ENCODE results near the gene C9orf57.
"Not testable (repeated sequence)": the region's sequence is repeated elsewhere in the genome, so short reads cannot be mapped to it uniquely, and the experiment has no call there.

C9orf57 gene

DNA sequence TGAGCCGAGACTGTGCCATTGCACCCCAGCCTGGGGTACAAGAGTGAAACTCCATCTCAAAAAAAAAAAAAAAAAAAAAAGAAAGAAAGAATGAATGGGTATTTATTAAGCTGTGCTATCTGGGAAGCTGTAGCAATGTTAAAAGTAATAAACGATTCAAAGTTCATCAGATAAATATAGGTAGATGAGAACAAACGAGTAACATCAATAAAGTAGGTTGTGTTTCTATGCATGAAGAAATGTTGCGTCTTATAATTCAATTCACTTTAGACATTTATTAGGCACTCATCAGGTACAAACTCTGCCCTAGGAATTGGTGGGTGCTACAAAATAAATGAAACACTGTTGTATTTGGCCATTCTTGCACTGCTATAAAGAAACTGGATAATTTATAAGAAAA is 36.8 kb downstream of the C9orf57 start:
- no peak for DNase-seq (ENCODE audit: low spot score)

DNA sequence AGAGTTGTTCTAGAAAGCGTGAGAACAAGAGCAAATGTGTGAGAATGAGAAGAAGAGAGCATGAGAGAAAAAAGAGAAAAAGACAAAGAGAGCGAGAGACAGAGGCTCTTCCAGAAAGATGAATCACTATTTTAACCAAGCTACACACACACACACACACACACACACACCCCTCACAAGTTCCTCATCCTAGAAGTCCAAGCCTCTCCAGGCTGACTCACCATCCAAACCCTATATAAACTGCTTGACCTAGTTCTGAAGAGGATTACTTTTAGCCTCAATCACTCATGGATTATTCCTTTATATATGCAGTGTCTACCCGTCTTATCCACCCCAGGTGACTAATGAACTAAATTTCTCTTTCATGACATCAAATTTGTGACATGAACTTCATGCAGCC is 37.6 kb downstream of the C9orf57 start:
- DNase-seq (ENCODE audit: low spot score), result peak; percentile 34

DNA sequence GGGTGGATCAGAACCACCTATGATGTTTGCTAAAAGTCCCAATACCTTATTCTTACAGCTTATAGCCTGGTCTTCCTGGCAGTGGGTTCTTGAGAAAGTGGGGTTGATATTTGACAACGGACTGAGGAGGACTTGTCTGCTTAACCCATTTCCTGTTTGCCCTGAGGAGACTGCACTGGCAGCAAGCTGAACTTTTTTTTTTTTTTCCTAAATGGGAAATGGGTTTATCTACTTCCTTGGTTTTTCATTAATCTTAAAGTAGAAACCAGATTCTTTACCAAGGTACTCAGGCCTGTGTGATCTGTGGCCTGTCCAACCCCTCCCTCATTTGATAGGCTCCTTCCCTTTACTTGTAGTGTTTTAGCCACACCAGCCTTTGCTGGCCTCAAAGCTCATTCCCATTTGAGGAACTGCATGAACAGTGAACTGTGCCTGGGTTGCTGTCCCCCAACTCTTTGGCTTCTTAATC is 47.1 kb downstream of the C9orf57 start:
- DNase-seq (ENCODE audit: low spot score), result no peak

DNA sequence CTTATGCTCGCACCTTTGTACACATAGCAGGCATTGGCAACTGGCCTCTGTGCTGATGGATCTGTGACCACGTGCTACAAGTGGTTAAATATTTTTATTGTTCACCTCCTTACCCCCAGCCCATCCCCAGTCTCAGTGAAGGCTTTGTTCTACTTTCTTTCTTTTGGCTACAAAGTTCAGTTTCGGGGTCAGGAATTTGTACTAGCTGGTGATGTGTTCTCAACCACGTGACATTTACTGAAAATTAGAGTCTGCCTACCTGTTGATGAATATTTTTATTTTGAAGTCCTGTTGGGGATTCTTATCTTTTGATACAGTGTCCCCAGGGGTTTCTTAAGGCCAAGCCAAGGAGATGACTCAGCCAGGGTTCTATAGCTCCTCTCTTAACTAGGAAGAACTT is 47.8 kb downstream of the C9orf57 start:
- no peak for DNase-seq (ENCODE audit: low spot score)

DNA sequence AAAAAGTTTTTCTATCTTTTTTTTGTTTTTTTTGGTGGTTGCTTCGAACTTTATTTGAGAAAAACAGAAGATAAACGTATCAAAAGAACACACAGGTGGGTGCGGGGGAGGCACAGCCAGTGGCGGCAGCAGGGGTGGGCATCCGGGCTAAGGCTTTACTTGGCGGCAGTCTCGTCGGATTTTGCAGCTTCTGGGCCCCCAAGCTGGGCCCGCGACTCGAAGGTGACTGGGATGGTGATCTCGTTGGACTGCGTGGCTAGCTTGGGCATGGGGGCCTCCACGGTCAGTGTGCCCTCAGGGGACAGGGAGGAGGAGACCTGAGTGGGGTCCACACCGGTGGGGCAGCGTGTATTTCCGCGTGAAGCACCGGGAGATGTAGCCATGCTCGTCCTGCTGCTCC is 52.7 kb downstream of the C9orf57 start:
- DNase-seq (ENCODE audit: low spot score), result not testable (repeated sequence)

DNA sequence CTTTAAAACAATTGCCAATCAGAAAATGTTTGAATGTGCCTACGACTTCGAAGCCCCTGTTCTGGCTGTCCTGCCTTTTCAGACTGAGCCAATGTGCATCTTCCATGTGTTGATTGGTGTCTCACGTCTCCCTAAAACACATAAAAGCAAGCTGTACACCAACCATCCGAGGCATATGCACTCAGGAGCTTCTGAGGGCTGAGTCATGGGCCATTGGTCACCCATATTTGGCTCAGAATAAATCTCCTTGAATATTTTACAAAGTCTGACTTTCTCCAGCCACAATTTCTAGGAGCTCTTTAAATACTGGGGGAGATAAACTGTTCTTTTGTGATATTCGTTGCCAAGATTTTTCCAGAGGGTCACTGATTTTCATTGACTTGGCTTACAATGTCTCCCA is 53.9 kb downstream of the C9orf57 start:
- DNase-seq (ENCODE audit: low spot score), result peak; percentile 36

DNA sequence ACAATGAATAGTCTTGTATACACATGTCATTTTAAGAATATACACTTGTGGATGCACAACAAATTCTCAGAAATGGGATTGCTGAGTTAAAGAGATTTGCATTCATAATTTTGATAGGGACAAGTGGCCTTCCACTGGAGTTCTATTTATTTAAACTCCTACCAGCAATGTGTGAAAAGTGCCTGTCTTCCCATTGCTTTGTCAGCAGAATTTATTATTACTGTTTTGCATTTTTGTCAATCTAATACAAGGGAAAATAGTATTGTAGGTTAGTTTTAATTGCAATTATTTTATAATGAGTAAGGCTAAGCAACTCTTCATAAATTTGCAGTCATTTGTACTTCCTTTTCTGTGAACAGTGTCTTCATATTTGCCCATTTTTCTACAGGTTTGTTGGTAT is 55.0 kb downstream of the C9orf57 start:
- DNase-seq (ENCODE audit: low spot score), result no peak

Measured in RKO (cell line).